Measurements from ENCODE around the gene INSM2.

The INSM2 gene

GRCh38 chr14:35543006-35543405 is 9.0 kb downstream of the INSM2 start:
- no peak for DNase-seq (ENCODE audit: low read depth in 2 of 2)

GRCh38 chr14:35549551-35549950 is 15.6 kb downstream of the INSM2 start:
- DNase-seq (ENCODE audit: low read depth in 2 of 2), result no peak

- no peak for DNase-seq (ENCODE audit: low read depth in 2 of 2)
These were observed 17.1 kb downstream of the INSM2 start for GRCh38 chr14:35551081-35551480.

GRCh38 chr14:35553808-35554207 is 19.8 kb downstream of the INSM2 start:
- no peak for DNase-seq (ENCODE audit: low read depth in 2 of 2)

- DNase-seq (ENCODE audit: low read depth in 2 of 2), result no peak
These were observed 22.6 kb downstream of the INSM2 start for GRCh38 chr14:35556548-35556947.

- no peak for DNase-seq (ENCODE audit: low read depth in 2 of 2)
These were observed 23.3 kb downstream of the INSM2 start for GRCh38 chr14:35557221-35557747.

- no peak for DNase-seq (ENCODE audit: low read depth in 2 of 2)
These were observed 24.7 kb downstream of the INSM2 start for GRCh38 chr14:35558680-35559079.

- DNase-seq (ENCODE audit: low read depth in 2 of 2), result no peak
These were observed 32.0 kb downstream of the INSM2 start for GRCh38 chr14:35565871-35566464.

GRCh38 chr14:35571598-35571997 is 37.6 kb downstream of the INSM2 start:
- no peak for DNase-seq (ENCODE audit: low read depth in 2 of 2)

- no peak for DNase-seq (ENCODE audit: low read depth in 2 of 2)
These were observed 39.9 kb downstream of the INSM2 start for GRCh38 chr14:35573911-35574310.

- no peak for DNase-seq (ENCODE audit: low read depth in 2 of 2)
These were observed 42.3 kb downstream of the INSM2 start for GRCh38 chr14:35576260-35576659.

- DNase-seq (ENCODE audit: low read depth in 2 of 2), result no peak
These were observed 42.9 kb downstream of the INSM2 start for GRCh38 chr14:35576856-35577255.

GRCh38 chr14:35578135-35578534 is 44.2 kb downstream of the INSM2 start:
- no peak for DNase-seq (ENCODE audit: low read depth in 2 of 2)

GRCh38 chr14:35578639-35579038 is 44.7 kb downstream of the INSM2 start:
- DNase-seq (ENCODE audit: low read depth in 2 of 2), result no peak

Measured in stimulated activated CD4-positive, alpha-beta T cell treated with anti-CD3 and anti-CD28 coated beads, Interleukin-1b, Interleukin-23, amount 100 ng/mL, for 1 hour (primary cell).